Left hindlimb (tissue), 1 donor: ENCODE measurements around the gene TBC1D1.

ENCODE experiments used
- DNase-seq: peaks from one replicate; pipeline ENCODE4 v3.0.0-alpha.2; 2018

The TBC1D1 gene

GRCh38 chr4:37994569-37994968 is 103.7 kb downstream of the TBC1D1 start:
- no peak for DNase-seq

- no peak for DNase-seq
Measured at GRCh38 chr4:37995299-37995821, 104.5 kb downstream of the TBC1D1 start.

GRCh38 chr4:37995981-37996775 is 105.3 kb downstream of the TBC1D1 start:
- DNase-seq, result no peak

GRCh38 chr4:37998226-37998625 is 107.3 kb downstream of the TBC1D1 start:
- no peak for DNase-seq

- no peak for DNase-seq
Measured at GRCh38 chr4:37999000-37999716, 108.3 kb downstream of the TBC1D1 start.

- DNase-seq, result no peak
Measured at GRCh38 chr4:37999965-38000364, 109.1 kb downstream of the TBC1D1 start.

- DNase-seq, result no peak
Measured at GRCh38 chr4:38001927-38002326, 111.0 kb downstream of the TBC1D1 start.

- no peak for DNase-seq
Measured at GRCh38 chr4:38002451-38003071, 111.7 kb downstream of the TBC1D1 start.

- no peak for DNase-seq
Measured at GRCh38 chr4:38003102-38003501, 112.2 kb downstream of the TBC1D1 start.

- DNase-seq, result no peak
Measured at GRCh38 chr4:38003628-38004027, 112.7 kb downstream of the TBC1D1 start.

- no peak for DNase-seq
Measured at GRCh38 chr4:38004062-38004461, 113.2 kb downstream of the TBC1D1 start.

GRCh38 chr4:38004887-38005286 is 114.0 kb downstream of the TBC1D1 start:
- DNase-seq, result no peak

- DNase-seq, result no peak
Measured at GRCh38 chr4:38005637-38006036, 114.8 kb downstream of the TBC1D1 start.

- no peak for DNase-seq
Measured at GRCh38 chr4:38007645-38008044, 116.8 kb downstream of the TBC1D1 start.

- no peak for DNase-seq
Measured at GRCh38 chr4:38008571-38009021, 117.7 kb downstream of the TBC1D1 start.

- DNase-seq, result no peak
Measured at GRCh38 chr4:38009421-38009820, 118.5 kb downstream of the TBC1D1 start.

- no peak for DNase-seq
Measured at GRCh38 chr4:38009949-38010348, 119.1 kb downstream of the TBC1D1 start.

GRCh38 chr4:38011511-38012162 is 120.8 kb downstream of the TBC1D1 start:
- DNase-seq, result no peak

- no peak for DNase-seq
Measured at GRCh38 chr4:38013461-38014366, 122.8 kb downstream of the TBC1D1 start.

- no peak for DNase-seq
Measured at GRCh38 chr4:38014421-38014852, 123.6 kb downstream of the TBC1D1 start.

GRCh38 chr4:38015886-38016515 is 125.1 kb downstream of the TBC1D1 start:
- DNase-seq, result no peak
